Stimulated activated naive CD8-positive, alpha-beta T cell treated with anti-CD3 and anti-CD28 coated beads, Interleukin-15, amount 100 ng/mL, for 72 hours (primary cell): ENCODE measurements around the gene DCHS2.

Experiments
- ATAC-seq: fragments of 150-1000 bp; cut with Tn5 transposase; 2 replicates; pipeline ENCODE4 v1.10.0; 2021; ENCODE audit warnings: mild to moderate bottlenecking, moderate library complexity
- DNase-seq, 2 donors: peaks; one replicate each; pipeline ENCODE4 v3.0.0; 2021 to 2022
- H3K27ac Mint-ChIP-seq, 2 donors: one replicate each; pipeline ENCODE4 v1.8.0; 2022; ENCODE audit warnings: mild to moderate bottlenecking in 2 of 2, mixed read lengths in 2 of 2, moderate library complexity in 2 of 2
- H3K27me3 Mint-ChIP-seq: one replicate; pipeline ENCODE4 v1.8.0; 2022; ENCODE audit warnings: mixed read lengths
- H3K4me1 Mint-ChIP-seq: one replicate; pipeline ENCODE4 v1.8.0; 2022; ENCODE audit warnings: mild to moderate bottlenecking, mixed read lengths
- H3K4me3 Mint-ChIP-seq, 2 donors: one replicate each; pipeline ENCODE4 v1.8.0; 2022; ENCODE audit warnings: mild to moderate bottlenecking in 2 of 2, mixed read lengths in 2 of 2, moderate library complexity in 1 of 2
- H3K9me3 Mint-ChIP-seq, 2 donors: one replicate each; pipeline ENCODE4 v1.8.0; 2022; ENCODE audit warnings: mixed read lengths in 2 of 2

The DCHS2 gene

GRCh38 chr4:154344686-154345085 is 146.9 kb downstream of the DCHS2 start:
- DNase-seq (no peak), ATAC-seq (peak; percentile 39)
- Mint-ChIP-seq H3K27me3 (no peaks in the 10 kb centered on the region), H3K27ac (no peak overlapping the region), H3K4me3 (no peak overlapping the region), H3K9me3 (no peaks in the 10 kb centered on the region), H3K4me1 (no peaks in the 10 kb centered on the region)

- no peaks in the 10 kb centered on the region for H3K4me1 Mint-ChIP-seq
- no peaks in the 10 kb centered on the region for H3K27me3 Mint-ChIP-seq
- no peak overlapping the region for H3K27ac Mint-ChIP-seq
- no peak overlapping the region for H3K4me3 Mint-ChIP-seq
- no peak for DNase-seq
- ATAC-seq, result no peak
- no peaks in the 10 kb centered on the region for H3K9me3 Mint-ChIP-seq
Measured at GRCh38 chr4:154343651-154344050, 147.9 kb downstream of the DCHS2 start.

GRCh38 chr4:154341448-154341847 is 150.2 kb downstream of the DCHS2 start:
- DNase-seq (no peak), ATAC-seq (no peak)
- H3K9me3 Mint-ChIP-seq, result no peaks in the 10 kb centered on the region
- H3K27me3 Mint-ChIP-seq, result no peaks in the 10 kb centered on the region
- no peak overlapping the region for H3K27ac Mint-ChIP-seq
- no peaks in the 10 kb centered on the region for H3K4me1 Mint-ChIP-seq
- no peak overlapping the region for H3K4me3 Mint-ChIP-seq

- Mint-ChIP-seq H3K4me3 (no peak overlapping the region), H3K9me3 (no peaks in the 10 kb centered on the region), H3K27me3 (peaks cover 26% of the 10 kb centered on the region), H3K4me1 (peaks cover 12% of the 10 kb centered on the region), H3K27ac (no peak overlapping the region)
- ATAC-seq (no peak), DNase-seq (no peak)
Measured at GRCh38 chr4:154335588-154335987, 156.0 kb downstream of the DCHS2 start.

- ATAC-seq (peak; percentile 91), DNase-seq (peak; percentile 53 to 61)
- Mint-ChIP-seq H3K9me3 (no peaks in the 10 kb centered on the region), H3K4me3 (peak overlapping the region; percentile 83 to 87), H3K4me1 (peaks cover 12% of the 10 kb centered on the region), H3K27ac (peak overlapping the region in 1 of 2 donors; percentile 86), H3K27me3 (peaks cover 40% of the 10 kb centered on the region)
Measured at GRCh38 chr4:154332681-154333421, 158.7 kb downstream of the DCHS2 start.

GRCh38 chr4:154329939-154330338 is 161.7 kb downstream of the DCHS2 start:
- peaks cover 12% of the 10 kb centered on the region for H3K4me1 Mint-ChIP-seq
- ATAC-seq (no peak), DNase-seq (no peak)
- no peak overlapping the region for H3K27ac Mint-ChIP-seq
- H3K27me3 Mint-ChIP-seq, result peaks cover 40% of the 10 kb centered on the region
- no peaks in the 10 kb centered on the region for H3K9me3 Mint-ChIP-seq
- no peak overlapping the region for H3K4me3 Mint-ChIP-seq

- Mint-ChIP-seq H3K9me3 (no peaks in the 10 kb centered on the region), H3K4me3 (no peak overlapping the region), H3K4me1 (peaks cover 12% of the 10 kb centered on the region), H3K27ac (no peak overlapping the region), H3K27me3 (peaks cover 40% of the 10 kb centered on the region)
- ATAC-seq (no peak), DNase-seq (no peak)
Measured at GRCh38 chr4:154329268-154329868, 162.2 kb downstream of the DCHS2 start.

- ATAC-seq, result no peak
- Mint-ChIP-seq H3K9me3 (no peaks in the 10 kb centered on the region), H3K27me3 (peaks cover 41% of the 10 kb centered on the region), H3K4me1 (peaks cover 7% of the 10 kb centered on the region), H3K4me3 (no peak overlapping the region), H3K27ac (no peak overlapping the region)
- no peak for DNase-seq
Measured at GRCh38 chr4:154328030-154328429, 163.6 kb downstream of the DCHS2 start.

GRCh38 chr4:154320521-154320920 is 171.1 kb downstream of the DCHS2 start:
- no peak overlapping the region for H3K27ac Mint-ChIP-seq
- H3K4me1 Mint-ChIP-seq, result no peaks in the 10 kb centered on the region
- DNase-seq (no peak), ATAC-seq (no peak)
- H3K27me3 Mint-ChIP-seq, result peaks cover 8% of the 10 kb centered on the region
- H3K4me3 Mint-ChIP-seq, result no peak overlapping the region
- H3K9me3 Mint-ChIP-seq, result peaks cover 0 to 6% of the 10 kb centered on the region in 2 donors

- H3K27ac Mint-ChIP-seq, result no peak overlapping the region
- no peak overlapping the region for H3K4me3 Mint-ChIP-seq
- ATAC-seq (no peak), DNase-seq (no peak)
- H3K27me3 Mint-ChIP-seq, result peaks cover 8% of the 10 kb centered on the region
- H3K4me1 Mint-ChIP-seq, result no peaks in the 10 kb centered on the region
- H3K9me3 Mint-ChIP-seq, result peaks cover 0 to 6% of the 10 kb centered on the region in 2 donors
Measured at GRCh38 chr4:154319736-154320135, 171.9 kb downstream of the DCHS2 start.

- ATAC-seq, result no peak
- Mint-ChIP-seq H3K27ac (no peak overlapping the region), H3K27me3 (no peaks in the 10 kb centered on the region), H3K9me3 (peaks cover 0 to 6% of the 10 kb centered on the region in 2 donors), H3K4me3 (no peak overlapping the region), H3K4me1 (no peaks in the 10 kb centered on the region)
- no peak for DNase-seq
Measured at GRCh38 chr4:154317201-154317999, 174.2 kb downstream of the DCHS2 start.

- H3K9me3 Mint-ChIP-seq, result peaks cover 0 to 6% of the 10 kb centered on the region in 2 donors
- no peaks in the 10 kb centered on the region for H3K4me1 Mint-ChIP-seq
- ATAC-seq, result no peak
- DNase-seq, result no peak
- H3K27ac Mint-ChIP-seq, result no peak overlapping the region
- H3K4me3 Mint-ChIP-seq, result no peak overlapping the region
- no peaks in the 10 kb centered on the region for H3K27me3 Mint-ChIP-seq
Measured at GRCh38 chr4:154315741-154316140, 175.9 kb downstream of the DCHS2 start.

- Mint-ChIP-seq H3K9me3 (peaks cover 4 to 8% of the 10 kb centered on the region in 2 donors), H3K27ac (no peak overlapping the region), H3K4me1 (no peaks in the 10 kb centered on the region), H3K27me3 (peaks cover 5% of the 10 kb centered on the region), H3K4me3 (no peak overlapping the region)
- ATAC-seq (no peak), DNase-seq (no peak)
Measured at GRCh38 chr4:154314248-154314647, 177.4 kb downstream of the DCHS2 start.

GRCh38 chr4:154313004-154313585 is 178.5 kb downstream of the DCHS2 start:
- ATAC-seq (no peak), DNase-seq (no peak)
- peaks cover 8% of the 10 kb centered on the region for H3K27me3 Mint-ChIP-seq
- H3K4me3 Mint-ChIP-seq, result no peak overlapping the region
- no peaks in the 10 kb centered on the region for H3K4me1 Mint-ChIP-seq
- H3K27ac Mint-ChIP-seq, result no peak overlapping the region
- peaks cover 8 to 16% of the 10 kb centered on the region in 2 donors for H3K9me3 Mint-ChIP-seq

- no peak overlapping the region for H3K4me3 Mint-ChIP-seq
- no peak for DNase-seq
- ATAC-seq, result no peak
- H3K27ac Mint-ChIP-seq, result no peak overlapping the region
- peaks cover 8 to 21% of the 10 kb centered on the region in 2 donors for H3K9me3 Mint-ChIP-seq
- peaks cover 16% of the 10 kb centered on the region for H3K27me3 Mint-ChIP-seq
- no peaks in the 10 kb centered on the region for H3K4me1 Mint-ChIP-seq
Measured at GRCh38 chr4:154312246-154312645, 179.4 kb downstream of the DCHS2 start.
